Upper lobe of left lung (tissue), 4 donors: Measurements from ENCODE around the gene SDC3.

Experiments used
- POLR2AphosphoS5 ChIP-seq, 2 donors: sonication (generic); formaldehyde crosslinking; IDR thresholded peaks; one replicate each; pipeline ENCODE4 v1.5.1; 2017; ENCODE audit warnings: antibody characterized with exemption in 2 of 2
- TF ChIP-seq, protein P1 (sequence below), 6 experiments: fragments of 450-650 bp in 4 of 6; fragments of 200-600 bp in 2 of 6; sonication (generic) in 2 of 6; IDR thresholded peaks; one replicate each; pipeline ENCODE4 v1.5.1; 2016 to 2019; ENCODE audit warnings: antibody characterized with exemption in 6 of 6

DNA sequence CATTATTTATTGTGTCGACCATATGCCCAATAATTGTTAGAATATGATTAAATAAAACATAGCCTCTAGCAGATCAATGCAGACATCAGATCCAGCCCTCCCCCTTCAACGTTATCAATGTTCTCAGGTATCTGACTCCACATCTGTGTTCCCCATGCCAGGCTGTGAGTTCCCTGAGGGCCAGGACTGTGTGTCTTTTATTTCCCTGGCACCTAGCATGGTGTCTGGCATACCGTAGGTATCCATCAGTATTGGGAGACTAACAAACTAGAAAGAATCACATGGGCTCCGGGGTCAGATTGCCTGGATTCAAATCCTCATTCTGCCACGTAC is 48.3 kb downstream of the SDC3 start:
- TF ChIP-seq, protein P1, sequence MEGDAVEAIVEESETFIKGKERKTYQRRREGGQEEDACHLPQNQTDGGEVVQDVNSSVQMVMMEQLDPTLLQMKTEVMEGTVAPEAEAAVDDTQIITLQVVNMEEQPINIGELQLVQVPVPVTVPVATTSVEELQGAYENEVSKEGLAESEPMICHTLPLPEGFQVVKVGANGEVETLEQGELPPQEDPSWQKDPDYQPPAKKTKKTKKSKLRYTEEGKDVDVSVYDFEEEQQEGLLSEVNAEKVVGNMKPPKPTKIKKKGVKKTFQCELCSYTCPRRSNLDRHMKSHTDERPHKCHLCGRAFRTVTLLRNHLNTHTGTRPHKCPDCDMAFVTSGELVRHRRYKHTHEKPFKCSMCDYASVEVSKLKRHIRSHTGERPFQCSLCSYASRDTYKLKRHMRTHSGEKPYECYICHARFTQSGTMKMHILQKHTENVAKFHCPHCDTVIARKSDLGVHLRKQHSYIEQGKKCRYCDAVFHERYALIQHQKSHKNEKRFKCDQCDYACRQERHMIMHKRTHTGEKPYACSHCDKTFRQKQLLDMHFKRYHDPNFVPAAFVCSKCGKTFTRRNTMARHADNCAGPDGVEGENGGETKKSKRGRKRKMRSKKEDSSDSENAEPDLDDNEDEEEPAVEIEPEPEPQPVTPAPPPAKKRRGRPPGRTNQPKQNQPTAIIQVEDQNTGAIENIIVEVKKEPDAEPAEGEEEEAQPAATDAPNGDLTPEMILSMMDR (IDR thresholded peaks at IDR 0.05), result no peak
- TF ChIP-seq POLR2AphosphoS5 (IDR thresholded peaks at IDR 0.05), result no peak
